Panc1 (cell line): Measurements from ENCODE around the gene SCD5. TPM values are rescaled to one million over a fixed set of nuclear protein-coding genes. Genes with fewer than 3 reads are reported as not detected.

Experiments
- ATAC-seq: fragments of 200-7000 bp; cut with Tn5 transposase; 2 replicates; pipeline ENCODE4 v1.9.1; 2020; ENCODE audit warnings: mild to moderate bottlenecking, moderate library complexity
- BruUV-seq: library from RNA; stranded (reverse); fragments of 400-500 nt; replicated peaks from 2 replicates; lab custom pipeline; 2021; lab: Mats Ljungman, UMichigan
- CTCF ChIA-PET: fragments of 300-600 bp; sonication (Branson Sonifier 250); formaldehyde crosslinking; loops from one replicate; lab custom pipeline; 2022; ENCODE audit warnings: antibody characterized with exemption; lab: Charles Lee
- POLR2A ChIA-PET: fragments of 300-600 bp; sonication (Branson Sonifier 250); formaldehyde crosslinking; loops from one replicate; lab custom pipeline; 2022; ENCODE audit warnings: antibody characterized with exemption; lab: Charles Lee
- DNase-seq: peaks from one replicate; pipeline ENCODE4 v3.0.0-alpha.2; 2010; ENCODE audit warnings: low read depth, low spot score
- H3K27ac ChIP-seq: 2 replicates; pipeline ENCODE4 v1.5.1; 2011; ENCODE audit warnings: mild to moderate bottlenecking, low read length, inconsistent platforms
- H3K27me3 ChIP-seq: fragments of 200-500 bp; sonication (Bioruptor generic); 2 replicates; pipeline ENCODE4 v1.6.0; 2014; ENCODE audit warnings: low read length, inconsistent platforms; ENCODE audit not compliant: control insufficient read depth, insufficient read depth
- H3K36me3 ChIP-seq: fragments of 200-500 bp; sonication (Bioruptor generic); 2 replicates; pipeline ENCODE4 v1.5.1; 2014; ENCODE audit warnings: inconsistent platforms, mild to moderate bottlenecking, low read length, moderate library complexity; ENCODE audit not compliant: control insufficient read depth, insufficient read depth
- H3K4me1 ChIP-seq: 2 replicates; pipeline ENCODE4 v1.5.1; 2011; ENCODE audit warnings: inconsistent platforms, mild to moderate bottlenecking, low read length, moderate library complexity; ENCODE audit not compliant: control insufficient read depth, insufficient read depth
- H3K4me3 ChIP-seq, 2 experiments: 2 replicates each; pipeline ENCODE4 v1.5.1; 2011 to 2012; ENCODE audit warnings: low read depth in 2 of 2, low read length in 2 of 2, mild to moderate bottlenecking in 2 of 2, inconsistent platforms in 1 of 2, moderate library complexity in 1 of 2
- H3K9me3 ChIP-seq: fragments of 200-500 bp; sonication (Bioruptor generic); 2 replicates; pipeline ENCODE4 v1.5.1; 2014; ENCODE audit warnings: low read depth, mild to moderate bottlenecking, inconsistent platforms, low read length, moderate library complexity; ENCODE audit not compliant: control insufficient read depth, insufficient read depth
- CTCF ChIP-seq: fragments of 450-650 bp; IDR thresholded peaks from 2 replicates; pipeline ENCODE4 v1.5.1; 2017; ENCODE audit warnings: mild to moderate bottlenecking
- POLR2AphosphoS5 ChIP-seq: IDR thresholded peaks from 2 replicates; pipeline ENCODE4 v1.6.1; 2012; ENCODE audit warnings: mild to moderate bottlenecking, low read depth, low read length, moderate library complexity
- REST ChIP-seq, 2 experiments: IDR thresholded peaks; 2 replicates each; pipeline ENCODE4 v1.6.1; 2011 to 2012; ENCODE audit warnings: low read depth in 2 of 2, control low read depth in 1 of 2, low read length in 1 of 2, mild to moderate bottlenecking in 1 of 2, moderate library complexity in 1 of 2; ENCODE audit not compliant: insufficient read depth in 1 of 2
- SIN3A ChIP-seq: IDR thresholded peaks from 2 replicates; pipeline ENCODE4 v1.6.1; 2012; ENCODE audit warnings: low read depth, mild to moderate bottlenecking, low read length, moderate library complexity, borderline replicate concordance; ENCODE audit not compliant: insufficient read depth
- TCF7L2 ChIP-seq: IDR thresholded peaks from 2 replicates; pipeline ENCODE4 v1.6.1; 2011; ENCODE audit warnings: mild to moderate bottlenecking, low read depth, low read length, inconsistent platforms
- in situ Hi-C: cut with HindIII; loops from 2 replicates; pipeline ENCODE4 v1.10.0; 2016; ENCODE audit warnings: low sequenced_read_pairs, low pct_unique_long_range_greater_than_20kb
- intact Hi-C: fragments of 100-400 bp; cut with micrococcal nuclease; formaldehyde crosslinking; loops from one replicate; pipeline ENCODE4 v1.10.0; 2022; ENCODE audit not compliant: unreplicated experiment
- total RNA-seq: library from RNA; stranded (reverse); gene quantifications from one replicate; pipeline ENCODE4 v1.2.1, GENCODE V29; 2021; ENCODE audit not compliant: unreplicated experiment

The SCD5 gene
- total RNA-seq, 1 experiment from 2014 or later, result 2.0 TPM

GRCh38 chr4:82718162-82718940 lies 80.2 kb downstream of the SCD5 start:
- CTCF ChIA-PET, result no interaction called here
- H3K27me3 ChIP-seq, result no peaks in the 10 kb centered on the region
- H3K36me3 ChIP-seq, result no peaks in the 10 kb centered on the region
- TF ChIP-seq SIN3A (no peak), TCF7L2 (no peak), POLR2AphosphoS5 (no peak), REST (IDR thresholded peaks at IDR 0.05; ENCODE audit: insufficient read depth in 1 of 2, low read depth in 2 of 2, low read length in 1 of 2) (no peak), CTCF (no peak)
- no peaks in the 10 kb centered on the region for H3K4me1 ChIP-seq
- H3K27ac ChIP-seq, result no peak overlapping the region
- no peak for DNase-seq
- H3K4me3 ChIP-seq, result no peak overlapping the region
- BruUV-seq, result no TSS peak
- no peak for ATAC-seq
- intact Hi-C loops, result no loop called here
- in situ Hi-C loops, result no loop called here
- POLR2A ChIA-PET, result no interaction called here
- no peaks in the 10 kb centered on the region for H3K9me3 ChIP-seq

GRCh38 chr4:82715731-82716617 lies 82.6 kb downstream of the SCD5 start:
- ChIA-PET CTCF (no interaction called here), POLR2A (no interaction called here)
- BruUV-seq, result no TSS peak
- Histone ChIP-seq H3K36me3 (no peaks in the 10 kb centered on the region), H3K4me3 (no peak overlapping the region), H3K4me1 (no peaks in the 10 kb centered on the region), H3K27ac (no peak overlapping the region), H3K27me3 (no peaks in the 10 kb centered on the region), H3K9me3 (no peaks in the 10 kb centered on the region)
- in situ Hi-C loops (no loop called here), intact Hi-C loops (no loop called here)
- DNase-seq, result no peak
- TF ChIP-seq SIN3A, result no peak
- TF ChIP-seq TCF7L2, result no peak
- no peak for TF ChIP-seq REST (IDR thresholded peaks at IDR 0.05; ENCODE audit: insufficient read depth in 1 of 2, low read depth in 2 of 2, low read length in 1 of 2)
- TF ChIP-seq CTCF, result no peak
- TF ChIP-seq POLR2AphosphoS5, result no peak
- ATAC-seq, result no peak
